ENCODE measurements around the gene CLBA1.

DNA sequence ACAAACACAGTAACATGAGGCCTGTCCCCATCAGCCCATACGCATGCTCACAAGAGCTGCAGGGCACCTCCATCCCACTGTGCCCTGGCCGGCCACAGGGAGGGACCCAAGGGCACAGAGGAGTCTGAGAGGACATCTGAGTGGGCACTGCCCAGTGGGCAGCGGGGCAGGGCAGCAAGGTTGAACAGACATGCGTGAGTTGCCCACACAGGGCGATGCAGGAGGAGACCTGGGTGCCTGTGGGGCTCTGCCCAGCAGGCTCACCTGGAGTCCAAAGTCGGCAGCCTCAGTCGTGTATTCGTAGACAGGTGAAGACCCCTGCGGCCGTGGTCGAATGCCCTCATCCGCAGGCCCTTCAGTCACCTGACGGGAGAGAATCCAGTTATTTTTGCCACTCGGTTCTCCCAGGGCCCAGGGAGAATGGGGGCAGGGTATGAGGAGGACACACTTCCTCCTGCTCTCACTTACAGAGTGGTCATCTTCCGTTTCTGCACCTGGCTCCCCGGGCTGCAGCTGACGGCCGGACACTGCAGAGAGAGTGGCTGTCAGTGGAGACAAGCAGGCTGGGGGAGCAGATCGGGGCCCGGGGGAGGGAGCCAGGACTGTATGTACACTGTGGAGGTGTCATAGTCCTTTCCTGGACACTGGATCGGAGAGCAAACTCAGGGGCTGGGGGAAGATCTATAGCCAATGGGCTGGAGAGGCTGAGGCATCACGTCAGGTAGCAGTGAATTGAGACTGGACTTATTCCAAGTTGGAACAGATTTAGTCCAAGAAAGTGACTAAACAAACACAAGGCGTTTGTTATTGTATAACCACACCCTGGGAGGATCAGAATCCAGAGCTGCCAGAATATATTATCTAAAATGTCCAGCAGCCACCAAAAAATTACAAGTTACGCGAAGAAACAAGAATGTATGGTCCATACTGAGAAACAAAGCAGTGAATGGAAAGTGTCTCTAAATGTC is 28.2 kb upstream of the CLBA1 start:
- TF ChIP-seq, protein P1, sequence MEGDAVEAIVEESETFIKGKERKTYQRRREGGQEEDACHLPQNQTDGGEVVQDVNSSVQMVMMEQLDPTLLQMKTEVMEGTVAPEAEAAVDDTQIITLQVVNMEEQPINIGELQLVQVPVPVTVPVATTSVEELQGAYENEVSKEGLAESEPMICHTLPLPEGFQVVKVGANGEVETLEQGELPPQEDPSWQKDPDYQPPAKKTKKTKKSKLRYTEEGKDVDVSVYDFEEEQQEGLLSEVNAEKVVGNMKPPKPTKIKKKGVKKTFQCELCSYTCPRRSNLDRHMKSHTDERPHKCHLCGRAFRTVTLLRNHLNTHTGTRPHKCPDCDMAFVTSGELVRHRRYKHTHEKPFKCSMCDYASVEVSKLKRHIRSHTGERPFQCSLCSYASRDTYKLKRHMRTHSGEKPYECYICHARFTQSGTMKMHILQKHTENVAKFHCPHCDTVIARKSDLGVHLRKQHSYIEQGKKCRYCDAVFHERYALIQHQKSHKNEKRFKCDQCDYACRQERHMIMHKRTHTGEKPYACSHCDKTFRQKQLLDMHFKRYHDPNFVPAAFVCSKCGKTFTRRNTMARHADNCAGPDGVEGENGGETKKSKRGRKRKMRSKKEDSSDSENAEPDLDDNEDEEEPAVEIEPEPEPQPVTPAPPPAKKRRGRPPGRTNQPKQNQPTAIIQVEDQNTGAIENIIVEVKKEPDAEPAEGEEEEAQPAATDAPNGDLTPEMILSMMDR (IDR thresholded peaks at IDR 0.05), result no peak
- TF ChIP-seq POLR2A (IDR thresholded peaks at IDR 0.05), result no peak

Data from testis (tissue), 2 donors.